HepG2 (cell line): ENCODE results near the gene ENTPD5. TPM values are rescaled to one million over a fixed set of nuclear protein-coding genes. Genes with fewer than 3 reads are reported as not detected.

Experiments used
- ATAC-seq: fragments of 200-7000 bp; cut with Tn5 transposase; 3 replicates; pipeline ENCODE4 v1.9.1; 2020; ENCODE audit warnings: mild to moderate bottlenecking, moderate library complexity
- BruUV-seq: library from RNA; stranded (reverse); fragments of 400-500 nt; replicated peaks from 2 replicates; lab custom pipeline; 2021; lab: Mats Ljungman, UMichigan
- CTCF ChIA-PET: fragments of 300-600 bp; formaldehyde crosslinking; extraction: SDS; loops from one replicate; lab custom pipeline; 2021; ENCODE audit warnings: low total read pairs, inconsistent platforms, low intra/inter-chr PET ratio; lab: Yijun Ruan, JAX
- POLR2A ChIA-PET: fragments of 350-600 bp; sonication (Branson Sonifier 250); formaldehyde crosslinking; loops from one replicate; lab custom pipeline; 2020; ENCODE audit warnings: antibody characterized with exemption, inconsistent platforms; lab: Yijun Ruan, JAX
- DNase-seq: peaks from one replicate; pipeline ENCODE4 v3.0.0-alpha.2; 2015; ENCODE audit warnings: low spot score
- FAIRE-seq: peaks from 3 replicates; lab custom pipeline; 2011; peaks lifted over from hg19 to GRCh38; lab: Jason Lieb, UNC
- H2AFZ ChIP-seq: one replicate; pipeline ENCODE4 v1.6.1; 2011; ENCODE audit warnings: low read length, inconsistent platforms
- H3K27ac ChIP-seq: fragments of 300-600 bp; 3 replicates; pipeline ENCODE4 v1.8.0; 2011; ENCODE audit warnings: mixed run types, mild to moderate bottlenecking, mixed read lengths, low read length, inconsistent platforms; ENCODE audit not compliant: insufficient read depth; ENCODE audit errors: extremely low read length
- H3K27me3 ChIP-seq, 2 experiments: fragments of 200-600 bp in 1 of 2; 2 replicates in 1 of 2; 3 replicates in 1 of 2; pipeline versions ENCODE4 v1.6.0 to v1.8.0; 2011; ENCODE audit warnings: low read length in 2 of 2, mild to moderate bottlenecking in 2 of 2, moderate library complexity in 2 of 2, inconsistent platforms in 1 of 2; ENCODE audit not compliant: insufficient read depth in 2 of 2, control insufficient read depth in 1 of 2
- H3K36me3 ChIP-seq, 2 experiments: fragments of 200-600 bp in 1 of 2; replicated peaks in 1 of 2; 2 replicates in 1 of 2; 3 replicates in 1 of 2; pipeline versions ENCODE4 v1.5.1 to v1.8.0; 2011; ENCODE audit warnings: low read length in 2 of 2, inconsistent platforms in 1 of 2; ENCODE audit not compliant: insufficient read depth in 2 of 2, control insufficient read depth in 1 of 2
- H3K4me1 ChIP-seq: 2 replicates; pipeline ENCODE4 v1.5.1; 2012; ENCODE audit warnings: low read length, inconsistent platforms; ENCODE audit not compliant: insufficient read depth
- H3K4me2 ChIP-seq: 2 replicates; pipeline ENCODE4 v1.6.0; 2011; ENCODE audit warnings: low read depth, low read length, inconsistent platforms
- H3K4me3 ChIP-seq, 3 experiments: fragments of 200-600 bp in 1 of 3; sonication (generic), shearing (Covaris generic) in 1 of 3; replicated peaks in 1 of 3; 2 replicates each; pipeline ENCODE4 v1.5.1; 2011 to 2016; ENCODE audit warnings: low read length in 3 of 3, inconsistent platforms in 2 of 3, low read depth in 2 of 3, mild to moderate bottlenecking in 2 of 3, control low read depth in 1 of 3, mixed read lengths in 1 of 3; ENCODE audit not compliant: insufficient read depth in 1 of 3
- H3K79me2 ChIP-seq: one replicate; pipeline ENCODE4 v1.6.1; 2011; ENCODE audit warnings: low read length, inconsistent platforms; ENCODE audit not compliant: insufficient read depth
- H3K9ac ChIP-seq: 2 replicates; pipeline ENCODE4 v1.6.0; 2011; ENCODE audit warnings: mild to moderate bottlenecking, low read depth, low read length, inconsistent platforms; ENCODE audit not compliant: insufficient read depth
- H3K9me3 ChIP-seq: 2 replicates; pipeline ENCODE4 v1.5.1; 2012; ENCODE audit warnings: mild to moderate bottlenecking, low read length
- H4K20me1 ChIP-seq: 2 replicates; pipeline ENCODE4 v1.6.0; 2011; ENCODE audit warnings: inconsistent platforms, mild to moderate bottlenecking, low read length, moderate library complexity; ENCODE audit not compliant: insufficient read depth
- CCAR2 ChIP-seq: fragments of 200-400 bp; formaldehyde crosslinking; optimal IDR thresholded peaks from 2 replicates; pipeline ENCODE3; 2018; ENCODE audit warnings: low read depth, mild to moderate bottlenecking, low read length, moderate library complexity
- ERF ChIP-seq: IDR thresholded peaks from 2 replicates; pipeline ENCODE4 v1.6.1; 2018; ENCODE audit warnings: missing biosample characterization, missing genetic modification reagents
- JUN ChIP-seq: sonication (generic); formaldehyde crosslinking; IDR thresholded peaks from 2 replicates; pipeline ENCODE4 v1.4.0; 2020; ENCODE audit warnings: mild to moderate bottlenecking, missing genetic modification reagents
- PBX3 ChIP-seq: sonication (generic); formaldehyde crosslinking; IDR thresholded peaks from 2 replicates; pipeline ENCODE4 v1.8.1; 2023; ENCODE audit warnings: missing genetic modification reagents, inconsistent platforms, borderline replicate concordance
- PHF5A ChIP-seq: IDR thresholded peaks from one replicate; pipeline ENCODE4 v1.6.1; 2018; ENCODE audit warnings: low read depth, missing genetic modification reagents; ENCODE audit not compliant: unreplicated experiment
- TBX3 ChIP-seq: fragments of 450-650 bp; IDR thresholded peaks from 2 replicates; pipeline ENCODE4 v1.6.1; 2017; ENCODE audit warnings: antibody characterized with exemption, mild to moderate bottlenecking, inconsistent platforms, borderline replicate concordance
- THYN1 ChIP-seq: sonication (generic); formaldehyde crosslinking; IDR thresholded peaks from 2 replicates; pipeline ENCODE4 v1.8.1; 2023; ENCODE audit warnings: low read depth, mild to moderate bottlenecking, moderate library complexity, missing genetic modification reagents, borderline replicate concordance
- WGBS: methylation state at CpG from one replicate; pipeline ENCODE4 v1.1.6; 2017; ENCODE audit warnings: low lambda C conversion rate; 5-methylcytosine and 5-hydroxymethylcytosine counted together
- in situ Hi-C: cut with HindIII; loops from 2 replicates; pipeline ENCODE4 v1.10.0; 2017; ENCODE audit warnings: low pct_unique_long_range_greater_than_20kb; ENCODE audit not compliant: extremely low pct_ligation_motif_present
- intact Hi-C: fragments of 100-400 bp; cut with micrococcal nuclease; formaldehyde crosslinking; loops from one replicate; pipeline ENCODE4 v1.10.0; 2022; ENCODE audit not compliant: unreplicated experiment
- polyA plus RNA-seq, 8 experiments: library from polyadenylated mRNA; depleted of rRNA in 3 of 8; stranded (reverse) in 7 of 8; unstranded in 1 of 8; fragments of >200 nt; fragmentation: Illumina TruSeq in 4 of 8; extraction: Trizol in 4 of 8; gene quantifications; 2 replicates each; pipeline versions ENCODE4 v1.2.1 to v1.2.3, GENCODE V29; 2011 to 2016; ENCODE audit warnings: low read depth in 4 of 8, missing spikeins in 1 of 8, mixed read lengths in 1 of 8; ENCODE audit not compliant: insufficient read depth in 1 of 8
- total RNA-seq, 5 experiments: library from RNA; depleted of rRNA; stranded (reverse); fragments of >200 nt; fragmentation: Illumina TruSeq; extraction: Trizol; gene quantifications; 2 replicates each; pipeline ENCODE4 v1.2.3, GENCODE V29; 2016; ENCODE audit warnings: low read depth in 1 of 5
- TF ChIP-seq, protein P1 (sequence below): sonication (generic); formaldehyde crosslinking; IDR thresholded peaks from 2 replicates; pipeline ENCODE4 v1.4.0; 2020; ENCODE audit warnings: missing genetic modification reagents, mild to moderate bottlenecking, borderline replicate concordance

ENTPD5 gene
- total and polyA plus RNA-seq, 2 of the 13 experiments (the other 11 are each of a cell fraction or from before 2014, with no cell fraction given), result 33.8 to 43.3 TPM

GRCh38 chr14:73945159-73945670 lies 73.9 kb downstream of the ENTPD5 start:
- H3K4me3 ChIP-seq, result no peak overlapping the region
- in situ Hi-C loops (no loop called here), intact Hi-C loops (no loop called here)
- H2AFZ ChIP-seq, result no peak overlapping the region
- H3K27me3 ChIP-seq, result no peaks in the 10 kb centered on the region
- no peak for FAIRE-seq
- no peaks in the 10 kb centered on the region for H3K9me3 ChIP-seq
- TF ChIP-seq CCAR2 (no peak), PHF5A (no peak), ERF (no peak), TBX3 (no peak), THYN1 (CRISPR knock-in tag) (no peak), JUN (no peak), PBX3 (CRISPR knock-in tag) (no peak)
- TF ChIP-seq, protein P1, sequence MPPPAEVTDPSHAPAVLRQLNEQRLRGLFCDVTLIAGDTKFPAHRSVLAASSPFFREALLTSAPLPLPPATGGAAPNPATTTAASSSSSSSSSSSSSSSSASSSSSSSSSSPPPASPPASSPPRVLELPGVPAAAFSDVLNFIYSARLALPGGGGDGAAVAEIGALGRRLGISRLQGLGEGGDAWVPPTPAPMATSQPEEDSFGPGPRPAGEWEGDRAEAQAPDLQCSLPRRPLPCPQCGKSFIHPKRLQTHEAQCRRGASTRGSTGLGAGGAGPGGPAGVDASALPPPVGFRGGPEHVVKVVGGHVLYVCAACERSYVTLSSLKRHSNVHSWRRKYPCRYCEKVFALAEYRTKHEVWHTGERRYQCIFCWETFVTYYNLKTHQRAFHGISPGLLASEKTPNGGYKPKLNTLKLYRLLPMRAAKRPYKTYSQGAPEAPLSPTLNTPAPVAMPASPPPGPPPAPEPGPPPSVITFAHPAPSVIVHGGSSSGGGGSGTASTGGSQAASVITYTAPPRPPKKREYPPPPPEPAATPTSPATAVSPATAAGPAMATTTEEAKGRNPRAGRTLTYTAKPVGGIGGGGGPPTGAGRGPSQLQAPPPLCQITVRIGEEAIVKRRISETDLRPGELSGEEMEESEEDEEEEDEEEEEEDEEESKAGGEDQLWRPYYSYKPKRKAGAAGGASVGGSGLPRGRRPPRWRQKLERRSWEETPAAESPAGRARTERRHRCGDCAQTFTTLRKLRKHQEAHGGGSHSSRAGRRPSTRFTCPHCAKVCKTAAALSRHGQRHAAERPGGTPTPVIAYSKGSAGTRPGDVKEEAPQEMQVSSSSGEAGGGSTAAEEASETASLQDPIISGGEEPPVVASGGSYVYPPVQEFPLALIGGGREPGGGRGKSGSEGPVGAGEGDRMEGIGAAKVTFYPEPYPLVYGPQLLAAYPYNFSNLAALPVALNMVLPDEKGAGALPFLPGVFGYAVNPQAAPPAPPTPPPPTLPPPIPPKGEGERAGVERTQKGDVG (CRISPR knock-in tag), result no peak
- no peak for DNase-seq
- no peak for ATAC-seq
- POLR2A ChIA-PET, result no interaction called here
- H3K9ac ChIP-seq, result no peak overlapping the region
- H3K27ac ChIP-seq, result no peak overlapping the region
- BruUV-seq, result no TSS peak
- no peaks in the 10 kb centered on the region for H3K79me2 ChIP-seq
- H3K4me2 ChIP-seq, result no peak overlapping the region
- no peaks in the 10 kb centered on the region for H4K20me1 ChIP-seq
- CTCF ChIA-PET, result no interaction called here
- H3K36me3 ChIP-seq, result peaks cover 4 to 9% of the 10 kb centered on the region in 2 experiments; a peak in 3 of 5 replicates
- H3K4me1 ChIP-seq, result 0 out of 2 replicates have a peak, but pooled peaks cover 7% of the 10 kb centered on the region
- WGBS, result 68% methylated on average over 4 of the region's 4 CpGs
